Measurements from ENCODE around the gene INF2. TPM values are rescaled to one million over a fixed set of nuclear protein-coding genes. Genes with fewer than 3 reads are reported as not detected.

INF2 gene
- total RNA-seq, 5 donors from 2014 or later (not counting 1 experiment from before 2014, with no cell fraction given) = 72.7 to 128 (median 83.7) TPM

GRCh38 chr14:104717137-104717536 is 27.7 kb downstream of the INF2 start:
- Histone ChIP-seq H3K9me3 (no peaks in the 10 kb centered on the region), H3K27me3 (replicated peaks in 1 of 2; ENCODE audit: control insufficient read depth in 2 of 2, extremely low read depth in 1 of 2, insufficient read depth in 2 of 2, low read length in 1 of 2) (no peaks in the 10 kb centered on the region), H3K4me1 (ENCODE audit: control insufficient read depth in 1 of 2, extremely low read depth in 1 of 2, insufficient read depth in 2 of 2, low read length in 2 of 2) (no peaks in the 10 kb centered on the region), H3K36me3 (ENCODE audit: control insufficient read depth in 2 of 2, extremely low read depth in 1 of 2, insufficient read depth in 1 of 2, low read length in 1 of 2) (peaks cover 11 to 15% of the 10 kb centered on the region in 2 donors), H3K4me3 (ENCODE audit: control insufficient read depth in 1 of 2, extremely low read depth in 1 of 2, low read length in 1 of 2) (no peak overlapping the region), H3K27ac (ENCODE audit: low read length) (no peak overlapping the region)
- peaks cover 12% of the 10 kb centered on the region for H3K36me3 Mint-ChIP-seq
- no peak overlapping the region for H3K27ac Mint-ChIP-seq
- H3K4me1 Mint-ChIP-seq = peaks cover 0 to 3% (median 0%) of the 10 kb centered on the region in 3 donors
- POLR2A ChIA-PET = no interaction called here
- H3K4me3 Mint-ChIP-seq = no peak overlapping the region
- CTCF ChIA-PET = no interaction called here
- ATAC-seq (replicated peaks in 1 of 4) (no peak), DNase-seq (no peak)
- H3K27me3 Mint-ChIP-seq = no peaks in the 10 kb centered on the region
- no peaks in the 10 kb centered on the region for H3K9me3 Mint-ChIP-seq
- 98% methylated on average over 8 of the region's 22 CpGs for WGBS (ENCODE audit: insufficient coverage)

GRCh38 chr14:104717646-104718045 is 28.2 kb downstream of the INF2 start:
- WGBS (ENCODE audit: insufficient coverage) = 66% methylated on average over 8 of the region's 20 CpGs
- peaks cover 12% of the 10 kb centered on the region for H3K36me3 Mint-ChIP-seq
- CTCF ChIA-PET = no interaction called here
- H3K9me3 ChIP-seq = no peaks in the 10 kb centered on the region
- peaks cover 8 to 12% of the 10 kb centered on the region in 2 donors for H3K36me3 ChIP-seq (ENCODE audit: control insufficient read depth in 2 of 2, extremely low read depth in 1 of 2, insufficient read depth in 1 of 2, low read length in 1 of 2)
- no peaks in the 10 kb centered on the region for H3K27me3 Mint-ChIP-seq
- H3K9me3 Mint-ChIP-seq = no peaks in the 10 kb centered on the region
- no peak overlapping the region for H3K4me3 Mint-ChIP-seq
- DNase-seq (no peak), ATAC-seq (replicated peaks in 1 of 4) (no peak)
- H3K27ac Mint-ChIP-seq = no peak overlapping the region
- POLR2A ChIA-PET = no interaction called here
- peaks cover 0 to 3% (median 0%) of the 10 kb centered on the region in 3 donors for H3K4me1 Mint-ChIP-seq
- no peaks in the 10 kb centered on the region for H3K4me1 ChIP-seq (ENCODE audit: control insufficient read depth in 1 of 2, extremely low read depth in 1 of 2, insufficient read depth in 2 of 2, low read length in 2 of 2)
- H3K27ac ChIP-seq (ENCODE audit: low read length) = no peak overlapping the region
- no peaks in the 10 kb centered on the region for H3K27me3 ChIP-seq (replicated peaks in 1 of 2; ENCODE audit: control insufficient read depth in 2 of 2, extremely low read depth in 1 of 2, insufficient read depth in 2 of 2, low read length in 1 of 2)
- H3K4me3 ChIP-seq (ENCODE audit: control insufficient read depth in 1 of 2, extremely low read depth in 1 of 2, low read length in 1 of 2) = no peak overlapping the region

GRCh38 chr14:104718147-104718546 is 28.7 kb downstream of the INF2 start:
- no peak overlapping the region for H3K27ac ChIP-seq (ENCODE audit: low read length)
- no peaks in the 10 kb centered on the region for H3K27me3 ChIP-seq (replicated peaks in 1 of 2; ENCODE audit: control insufficient read depth in 2 of 2, extremely low read depth in 1 of 2, insufficient read depth in 2 of 2, low read length in 1 of 2)
- Mint-ChIP-seq H3K9me3 (no peaks in the 10 kb centered on the region), H3K27ac (no peak overlapping the region), H3K4me1 (peaks cover 0 to 3% (median 0%) of the 10 kb centered on the region in 3 donors), H3K4me3 (no peak overlapping the region), H3K27me3 (no peaks in the 10 kb centered on the region), H3K36me3 (peaks cover 12% of the 10 kb centered on the region)
- no peaks in the 10 kb centered on the region for H3K9me3 ChIP-seq
- no peak for ATAC-seq (replicated peaks in 1 of 4)
- 94% methylated on average over 10 of the region's 10 CpGs for WGBS (ENCODE audit: insufficient coverage)
- CTCF ChIA-PET = no interaction called here
- H3K36me3 ChIP-seq (ENCODE audit: control insufficient read depth in 2 of 2, extremely low read depth in 1 of 2, insufficient read depth in 1 of 2, low read length in 1 of 2) = peaks cover 7 to 12% of the 10 kb centered on the region in 2 donors
- no peak overlapping the region for H3K4me3 ChIP-seq (ENCODE audit: control insufficient read depth in 1 of 2, extremely low read depth in 1 of 2, low read length in 1 of 2)
- DNase-seq = no peak
- POLR2A ChIA-PET = no interaction called here
- peaks cover 0 to 2% of the 10 kb centered on the region in 2 experiments for H3K4me1 ChIP-seq (ENCODE audit: control insufficient read depth in 1 of 2, extremely low read depth in 1 of 2, insufficient read depth in 2 of 2, low read length in 2 of 2)

GRCh38 chr14:104718871-104719270 is 29.5 kb downstream of the INF2 start:
- Mint-ChIP-seq H3K36me3 (peaks cover 12% of the 10 kb centered on the region), H3K9me3 (no peaks in the 10 kb centered on the region), H3K27me3 (no peaks in the 10 kb centered on the region), H3K4me3 (no peak overlapping the region), H3K4me1 (peaks cover 0 to 3% (median 0%) of the 10 kb centered on the region in 3 donors), H3K27ac (no peak overlapping the region)
- peaks cover 5 to 6% of the 10 kb centered on the region in 2 donors for H3K36me3 ChIP-seq (ENCODE audit: control insufficient read depth in 2 of 2, extremely low read depth in 1 of 2, insufficient read depth in 1 of 2, low read length in 1 of 2)
- 95% methylated on average over 7 of the region's 11 CpGs for WGBS (ENCODE audit: insufficient coverage)
- ChIA-PET POLR2A (no interaction called here), CTCF (no interaction called here)
- H3K27me3 ChIP-seq (replicated peaks in 1 of 2; ENCODE audit: control insufficient read depth in 2 of 2, extremely low read depth in 1 of 2, insufficient read depth in 2 of 2, low read length in 1 of 2) = no peaks in the 10 kb centered on the region
- H3K27ac ChIP-seq (ENCODE audit: low read length) = no peak overlapping the region
- no peak for DNase-seq
- H3K4me3 ChIP-seq (ENCODE audit: control insufficient read depth in 1 of 2, extremely low read depth in 1 of 2, low read length in 1 of 2) = no peak overlapping the region
- H3K9me3 ChIP-seq = no peaks in the 10 kb centered on the region
- H3K4me1 ChIP-seq (ENCODE audit: control insufficient read depth in 1 of 2, extremely low read depth in 1 of 2, insufficient read depth in 2 of 2, low read length in 2 of 2) = peaks cover 0 to 8% of the 10 kb centered on the region in 2 experiments
- ATAC-seq (replicated peaks in 1 of 4) = no peak

- Histone ChIP-seq H3K27me3 (replicated peaks in 1 of 2; ENCODE audit: control insufficient read depth in 2 of 2, extremely low read depth in 1 of 2, insufficient read depth in 2 of 2, low read length in 1 of 2) (no peaks in the 10 kb centered on the region), H3K9me3 (no peaks in the 10 kb centered on the region), H3K36me3 (ENCODE audit: control insufficient read depth in 2 of 2, extremely low read depth in 1 of 2, insufficient read depth in 1 of 2, low read length in 1 of 2) (peaks cover 2 to 4% of the 10 kb centered on the region in 2 donors), H3K4me3 (ENCODE audit: control insufficient read depth in 1 of 2, extremely low read depth in 1 of 2, low read length in 1 of 2) (no peak overlapping the region), H3K4me1 (ENCODE audit: control insufficient read depth in 1 of 2, extremely low read depth in 1 of 2, insufficient read depth in 2 of 2, low read length in 2 of 2) (peaks cover 0 to 9% of the 10 kb centered on the region in 2 experiments), H3K27ac (ENCODE audit: low read length) (no peak overlapping the region)
- WGBS (ENCODE audit: insufficient coverage) = 94% methylated on average over 15 of the region's 15 CpGs
- ChIA-PET CTCF (no interaction called here), POLR2A (no interaction called here)
- H3K27ac Mint-ChIP-seq = no peak overlapping the region
- DNase-seq (no peak), ATAC-seq (replicated peaks in 1 of 4) (no peak)
- H3K4me3 Mint-ChIP-seq = no peak overlapping the region
- no peaks in the 10 kb centered on the region for H3K27me3 Mint-ChIP-seq
- peaks cover 0 to 3% (median 0%) of the 10 kb centered on the region in 3 donors for H3K4me1 Mint-ChIP-seq
- H3K36me3 Mint-ChIP-seq = peaks cover 12% of the 10 kb centered on the region
- no peaks in the 10 kb centered on the region for H3K9me3 Mint-ChIP-seq
These were observed 29.9 kb downstream of the INF2 start for GRCh38 chr14:104719343-104719742.

GRCh38 chr14:104721505-104722431 is 32.4 kb downstream of the INF2 start:
- ATAC-seq (replicated peaks in 1 of 4) = no peak
- no peaks in the 10 kb centered on the region for H3K9me3 Mint-ChIP-seq
- peaks cover 8% of the 10 kb centered on the region for H3K36me3 Mint-ChIP-seq
- Histone ChIP-seq H3K36me3 (ENCODE audit: control insufficient read depth in 2 of 2, extremely low read depth in 1 of 2, insufficient read depth in 1 of 2, low read length in 1 of 2) (no peaks in the 10 kb centered on the region), H3K4me3 (ENCODE audit: control insufficient read depth in 1 of 2, extremely low read depth in 1 of 2, low read length in 1 of 2) (no peak overlapping the region), H3K27ac (ENCODE audit: low read length) (no peak overlapping the region), H3K9me3 (no peaks in the 10 kb centered on the region), H3K27me3 (replicated peaks in 1 of 2; ENCODE audit: control insufficient read depth in 2 of 2, extremely low read depth in 1 of 2, insufficient read depth in 2 of 2, low read length in 1 of 2) (peaks cover 0 to 13% of the 10 kb centered on the region in 2 experiments), H3K4me1 (ENCODE audit: control insufficient read depth in 1 of 2, extremely low read depth in 1 of 2, insufficient read depth in 2 of 2, low read length in 2 of 2) (peaks cover 0 to 15% of the 10 kb centered on the region in 2 experiments)
- 84% methylated on average over 12 of the region's 18 CpGs for WGBS (ENCODE audit: insufficient coverage)
- peak overlapping the region in 1 of 3 donors; percentile 24 for H3K4me3 Mint-ChIP-seq
- POLR2A ChIA-PET = no interaction called here
- CTCF ChIA-PET = interaction anchor here in 1 of 2 donors (0.6 to 1.0 kb wide), 2 partner anchors 27 to 31 kb away, joined by 3 to 4 read pairs; partner anchors contain the start of gene SIVA1
- H3K27me3 Mint-ChIP-seq = no peaks in the 10 kb centered on the region
- DNase-seq = no peak
- H3K27ac Mint-ChIP-seq = no peak overlapping the region
- H3K4me1 Mint-ChIP-seq = peaks cover 0 to 6% (median 0%) of the 10 kb centered on the region in 3 donors
